DMS 273 treated with DMSO at 0.1 percent for 48 hours (cell line): ENCODE results near the gene MTA3.
"Not testable (repeated sequence)": the region's sequence is repeated elsewhere in the genome, so short reads cannot be mapped to it uniquely, and the experiment has no call there.

ENCODE experiments used
- DNase-seq: peaks from one replicate; lab custom pipeline; 2025; lab: John Stamatoyannopoulos, UW

Gene MTA3

DNA sequence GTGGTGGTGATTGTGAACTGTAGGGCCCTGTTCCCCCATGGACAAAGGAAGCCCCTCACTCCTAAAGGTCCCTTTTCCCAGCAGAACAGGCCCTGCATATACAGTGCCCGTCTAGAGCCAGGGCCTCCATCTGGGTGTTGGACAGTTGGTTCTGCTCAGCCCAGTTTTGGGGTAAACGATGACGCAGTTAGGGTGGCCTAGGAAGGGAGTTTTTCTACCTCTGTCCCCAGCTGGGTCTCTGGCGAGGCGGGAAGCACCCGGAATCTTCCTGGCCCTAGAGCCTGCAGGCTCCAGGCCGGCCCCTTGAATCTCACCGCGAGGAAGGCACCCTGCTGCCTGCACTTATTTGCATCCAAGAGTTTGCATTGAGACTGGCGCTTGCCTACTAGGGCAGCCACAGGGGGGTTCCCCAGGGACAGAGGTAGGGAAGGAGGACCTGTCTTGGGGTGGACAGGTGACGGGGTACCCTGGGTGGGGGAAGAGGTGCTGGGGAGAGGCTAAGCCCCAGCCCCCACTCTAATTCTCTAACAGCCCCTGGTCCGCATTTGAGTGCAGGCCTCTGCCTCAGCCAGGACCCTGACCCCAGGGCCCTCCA lies 529 bp upstream of the MTA3 start:
- DNase-seq = no peak

- DNase-seq = no peak
These were observed 782 bp downstream of the MTA3 start for GRCh38 chr2:42569116-42569711.

- DNase-seq = no peak
These were observed 1.5 kb downstream of the MTA3 start for GRCh38 chr2:42569883-42570282.

DNA sequence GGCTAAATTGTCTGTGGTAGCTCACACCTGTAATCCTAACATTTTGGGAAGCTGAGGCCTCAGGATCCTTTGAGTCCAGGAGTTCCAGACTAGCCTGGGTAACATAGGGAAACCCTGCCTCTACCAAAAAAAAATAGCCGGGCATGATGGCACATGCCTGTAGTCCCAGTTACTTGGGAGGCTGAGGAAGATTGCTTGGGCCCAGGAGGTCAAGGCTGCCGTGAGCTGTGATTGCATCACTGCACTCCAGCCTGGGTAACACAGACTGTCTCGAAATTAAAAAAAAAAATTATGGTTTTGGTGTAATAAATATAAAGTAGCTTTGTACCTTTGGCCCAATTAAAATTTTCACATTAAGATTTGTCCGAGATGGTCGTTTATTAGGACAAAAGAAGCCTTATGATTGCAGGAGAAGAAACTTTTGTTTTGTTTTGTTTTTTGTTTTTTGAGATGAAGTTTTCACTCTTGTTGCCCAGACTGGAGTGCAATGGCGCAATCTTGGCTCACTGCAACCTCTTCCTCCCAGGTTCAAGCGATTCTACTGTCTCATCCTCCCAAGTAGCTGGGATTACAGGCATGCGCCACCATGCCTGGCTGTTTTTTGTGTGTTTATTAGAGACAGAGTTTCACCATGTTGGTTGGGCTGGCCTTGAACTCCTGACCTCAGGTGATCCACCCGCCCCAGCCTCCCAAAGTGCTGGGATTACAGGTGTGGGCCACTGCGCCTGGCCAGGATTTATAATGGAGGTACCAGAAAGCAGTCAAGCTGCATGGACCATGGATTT lies 4.1 kb downstream of the MTA3 start:
- DNase-seq = no peak

GRCh38 chr2:42573256-42573655 lies 4.8 kb downstream of the MTA3 start:
- no peak for DNase-seq

- DNase-seq = no peak
These were observed 7.1 kb downstream of the MTA3 start for GRCh38 chr2:42575458-42576064.

DNA sequence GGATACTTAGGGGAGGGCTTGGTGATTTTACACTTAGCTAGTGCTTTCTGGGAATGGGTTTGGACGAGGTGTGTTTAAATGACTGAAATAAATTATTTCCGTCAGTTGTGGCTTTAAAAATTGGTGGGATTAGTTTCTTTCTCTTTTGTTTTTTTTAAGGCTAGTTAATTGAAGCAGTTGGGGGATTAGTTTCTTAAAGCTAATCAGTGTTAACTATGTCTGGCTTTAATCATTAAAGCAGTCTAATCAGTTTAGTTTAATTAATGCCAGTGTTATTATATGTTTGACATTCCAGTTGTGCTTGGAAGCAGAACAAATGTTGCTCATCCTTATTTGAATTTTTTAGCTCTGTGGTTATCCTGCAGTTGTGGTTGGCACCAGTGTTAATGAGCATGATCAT lies 10.2 kb downstream of the MTA3 start:
- no peak for DNase-seq

DNA sequence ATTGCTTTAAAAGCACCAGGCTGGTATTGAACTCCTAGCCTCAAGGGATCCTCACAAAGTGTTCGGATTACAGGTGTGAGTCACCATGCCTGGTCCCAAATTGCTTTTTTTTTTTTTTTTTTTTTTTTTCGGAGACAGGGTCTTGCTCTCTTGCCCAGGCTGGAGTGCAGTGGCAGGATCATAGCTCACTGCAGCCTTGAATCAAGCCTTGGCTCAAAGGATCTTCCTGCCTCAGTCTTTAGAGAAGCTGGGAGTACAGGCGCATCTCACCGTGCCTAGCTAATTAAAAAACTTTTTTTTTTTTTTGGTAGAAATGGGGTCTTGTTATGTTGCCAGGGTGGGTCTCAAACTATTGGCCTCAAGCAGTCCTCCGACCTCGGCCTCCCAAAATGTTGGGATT lies 12.8 kb downstream of the MTA3 start:
- DNase-seq = no peak

DNA sequence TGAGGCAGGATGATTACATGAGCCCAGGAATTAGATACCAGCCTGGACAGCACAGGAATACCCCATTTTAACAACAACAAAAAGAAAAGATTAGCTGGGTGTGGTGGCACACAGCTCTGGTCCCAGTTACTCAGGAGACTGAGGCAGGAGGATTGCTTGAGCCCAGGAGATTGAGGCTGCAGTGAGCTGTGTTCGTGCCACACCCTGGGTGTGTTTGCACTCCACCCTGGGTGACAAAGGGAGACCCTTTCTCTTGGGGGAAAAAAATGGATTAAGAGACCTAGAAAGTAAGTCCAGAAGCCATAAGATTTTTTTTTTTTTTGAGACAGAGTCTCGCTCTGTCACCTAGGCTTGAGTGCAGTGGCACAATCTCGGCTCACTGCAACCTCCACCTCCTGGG lies 16.2 kb downstream of the MTA3 start:
- not testable (repeated sequence) for DNase-seq

DNA sequence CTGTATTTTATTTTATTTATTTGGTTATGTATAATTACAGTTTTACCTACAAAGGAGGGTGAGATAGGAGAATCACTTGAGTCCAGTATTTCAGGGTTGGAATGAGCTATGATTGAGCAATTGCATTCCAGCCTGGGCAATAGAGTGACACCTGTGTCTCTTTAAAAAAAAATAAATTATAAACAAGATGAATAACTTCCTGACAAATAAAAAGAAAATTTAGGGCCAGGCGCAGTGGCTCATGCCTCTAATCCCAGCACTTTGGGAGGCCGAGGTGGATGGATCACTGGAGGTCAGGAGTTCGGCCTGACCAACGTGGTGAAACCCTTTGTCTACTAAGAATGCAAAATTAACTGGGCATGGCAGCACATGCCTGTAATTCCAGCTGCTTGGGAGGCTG lies 17.3 kb downstream of the MTA3 start:
- no peak for DNase-seq

DNA sequence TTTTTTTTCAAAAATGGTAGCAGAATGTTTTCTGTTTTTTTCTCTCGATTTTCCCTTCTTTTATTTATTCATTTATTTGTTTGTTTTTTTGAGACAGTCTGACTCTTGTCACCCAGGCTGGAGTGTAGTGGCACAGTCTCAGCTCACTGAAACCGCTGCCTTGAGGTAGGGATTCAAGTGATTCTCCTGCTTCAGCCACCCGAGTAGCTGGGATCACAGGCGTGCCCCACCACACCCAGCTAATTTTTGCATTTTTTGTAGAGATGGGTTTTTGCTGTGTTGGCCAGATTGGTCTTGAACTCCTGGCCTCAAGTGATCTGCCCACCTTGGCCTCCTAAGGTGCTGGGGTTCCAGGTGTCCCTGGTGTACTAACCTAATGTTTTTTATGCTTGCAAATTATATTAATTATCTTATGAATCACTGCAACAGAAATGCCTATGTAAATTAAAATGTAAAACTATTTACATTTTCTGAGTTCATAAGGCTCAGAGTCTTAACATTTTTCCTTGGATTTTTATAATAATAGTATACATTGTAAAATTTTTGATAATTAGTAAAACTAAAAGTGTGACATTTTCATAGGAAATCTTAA lies 19.2 kb downstream of the MTA3 start:
- no peak for DNase-seq

DNA sequence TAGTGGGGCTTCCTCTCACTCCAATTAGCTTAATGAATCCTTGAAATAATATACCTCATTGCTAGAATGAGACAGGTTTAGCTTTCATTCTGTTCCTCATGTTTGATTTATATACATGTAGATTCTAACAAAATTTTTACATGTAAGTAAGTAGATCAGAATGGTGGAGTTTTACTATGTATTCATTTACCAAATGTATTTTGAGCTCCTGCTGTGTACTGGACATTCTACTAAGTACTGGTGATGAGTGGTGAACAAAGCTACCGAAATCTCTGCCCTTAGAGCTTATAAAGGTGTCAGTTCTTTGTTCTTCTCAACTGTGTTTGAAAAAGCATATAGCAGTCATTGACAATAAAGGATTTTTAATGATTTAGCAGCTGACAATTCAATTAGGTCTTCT lies 19.7 kb downstream of the MTA3 start:
- DNase-seq = no peak

GRCh38 chr2:42590176-42590575 lies 21.7 kb downstream of the MTA3 start:
- DNase-seq = no peak

DNA sequence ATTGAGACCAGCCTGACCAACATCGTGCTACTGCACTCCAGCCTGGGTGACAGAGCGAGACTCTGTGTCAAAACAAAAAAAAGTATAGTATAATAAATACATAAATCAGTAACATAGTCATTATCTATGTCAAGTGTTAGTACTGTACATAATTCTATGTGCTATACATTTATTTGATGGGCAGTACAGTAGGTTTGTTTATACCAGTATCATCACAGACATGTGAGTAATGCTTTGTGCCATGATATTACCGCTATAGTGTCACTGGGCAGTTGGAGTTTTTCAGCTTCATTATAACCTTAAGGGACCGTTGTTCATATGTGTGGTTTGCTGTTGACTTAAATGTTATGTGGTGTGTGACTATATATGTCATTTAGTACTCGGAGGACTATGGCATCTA lies 24.9 kb downstream of the MTA3 start:
- DNase-seq = no peak

GRCh38 chr2:42598656-42599055 lies 30.2 kb downstream of the MTA3 start:
- DNase-seq = no peak

DNA sequence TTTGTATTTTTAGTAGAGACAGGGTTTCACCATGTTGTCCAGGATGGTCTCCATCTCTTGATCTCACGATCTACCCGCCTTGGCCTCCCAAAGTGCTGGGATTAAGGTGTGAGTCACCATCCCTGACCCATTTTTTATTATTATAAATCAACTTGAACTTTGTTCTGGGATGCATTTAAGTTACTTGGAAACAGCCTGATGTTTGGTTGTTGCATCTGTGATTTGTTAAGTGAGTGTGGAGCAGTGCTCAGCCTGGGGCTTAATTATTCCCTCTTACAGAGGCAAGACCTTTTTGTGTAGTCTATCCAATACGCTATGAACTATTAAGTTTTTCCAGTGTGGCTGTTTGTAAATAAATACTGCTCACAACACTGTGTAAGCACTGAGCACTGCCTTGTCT lies 32.6 kb downstream of the MTA3 start:
- no peak for DNase-seq

GRCh38 chr2:42602218-42602875 lies 33.9 kb downstream of the MTA3 start:
- DNase-seq = no peak

DNA sequence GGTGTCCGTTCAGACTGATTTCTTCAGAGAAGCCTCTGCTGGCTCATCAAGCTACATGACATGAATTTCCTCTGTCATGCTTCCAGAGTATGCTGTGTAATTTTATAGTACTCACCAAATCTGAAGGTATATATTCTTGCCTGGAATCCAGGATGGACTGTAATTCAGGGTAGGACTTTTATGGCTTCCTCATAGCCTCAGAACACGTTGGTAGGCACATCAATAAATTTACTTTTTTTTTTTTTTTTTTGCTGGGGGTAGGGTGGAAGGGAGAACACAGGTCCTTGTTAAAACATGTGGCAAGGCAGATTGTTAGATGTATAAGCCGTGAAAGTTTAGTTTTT lies 34.4 kb downstream of the MTA3 start:
- no peak for DNase-seq

GRCh38 chr2:42604341-42604867 lies 36.0 kb downstream of the MTA3 start:
- DNase-seq = not testable (repeated sequence)

- DNase-seq = not testable (repeated sequence)
These were observed 37.7 kb downstream of the MTA3 start for GRCh38 chr2:42606166-42606565.

DNA sequence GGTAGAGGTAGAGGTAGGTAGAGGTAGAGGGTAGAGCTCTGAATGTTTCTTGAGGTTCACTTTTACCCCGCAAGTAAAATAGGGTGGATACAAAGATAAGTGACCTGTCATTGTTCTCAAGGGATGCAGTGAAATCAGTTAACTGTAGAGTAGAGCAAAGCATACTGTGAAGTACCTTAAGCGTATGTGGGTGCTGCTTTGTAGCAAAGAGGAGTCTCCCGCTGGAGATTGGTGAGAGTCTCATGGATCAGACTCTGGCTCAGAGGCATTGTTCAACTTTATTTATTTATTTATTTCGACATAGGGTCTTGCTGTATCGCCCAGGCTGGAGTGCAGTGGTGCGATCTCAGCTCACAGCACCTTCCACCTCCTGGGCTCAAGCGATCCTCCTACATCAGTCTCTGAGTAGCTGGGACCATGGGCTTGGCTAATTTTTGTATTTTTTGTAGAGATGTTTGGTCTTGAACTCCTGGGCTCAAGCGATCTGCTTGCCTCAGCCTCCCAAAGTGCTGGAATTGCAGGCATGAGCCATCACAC lies 38.7 kb downstream of the MTA3 start:
- no peak for DNase-seq
